Stomach (tissue), 4 donors: Measurements from ENCODE around the gene MED22.

Source experiments
- POLR2A ChIP-seq, 4 donors: fragments of 450-650 bp; IDR thresholded peaks; one replicate each; pipeline ENCODE4 v1.6.1; 2016; ENCODE audit warnings: antibody characterized with exemption in 4 of 4, control low read depth in 2 of 4, mild to moderate bottlenecking in 1 of 4, moderate library complexity in 1 of 4
- TF ChIP-seq, protein P1 (sequence below), 7 experiments: fragments of 450-650 bp in 4 of 7; fragments of 200-600 bp in 3 of 7; sonication (generic) in 3 of 7; IDR thresholded peaks; one replicate each; pipeline ENCODE4 v1.5.1; 2016 to 2019; ENCODE audit warnings: antibody characterized with exemption in 7 of 7, control low read depth in 2 of 7, mild to moderate bottlenecking in 1 of 7

DNA sequence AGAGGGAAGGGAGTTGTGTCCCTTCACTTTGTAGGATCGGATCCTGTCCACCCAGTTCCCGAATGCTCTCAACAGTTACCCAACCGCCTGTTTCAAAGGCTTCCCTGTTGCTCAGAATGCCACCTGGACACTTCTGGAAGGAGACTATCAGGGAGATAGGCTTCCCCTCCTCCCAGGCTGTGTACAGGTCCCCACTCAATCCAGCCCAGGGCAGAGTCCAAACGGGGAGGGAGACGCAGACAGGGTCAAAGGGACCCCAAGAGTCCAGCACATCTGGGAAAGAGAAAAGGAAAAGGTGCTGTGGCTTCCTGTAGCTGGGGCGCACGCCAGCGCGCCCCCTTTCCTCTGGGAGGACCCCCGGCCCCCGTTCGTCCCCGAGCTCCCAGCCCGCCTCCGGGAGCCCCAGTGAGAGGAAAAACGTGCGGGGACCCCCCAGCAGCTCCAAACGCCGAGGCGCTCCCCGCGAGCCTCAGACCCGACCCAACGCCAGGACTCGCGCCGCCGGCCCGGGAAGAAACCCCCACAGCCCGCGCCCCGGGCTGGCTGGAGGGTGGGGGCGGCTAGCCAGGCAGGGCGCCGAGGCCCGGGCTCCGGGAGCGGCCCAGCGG is 27.3 kb upstream of the MED22 start:
- TF ChIP-seq, protein P1, sequence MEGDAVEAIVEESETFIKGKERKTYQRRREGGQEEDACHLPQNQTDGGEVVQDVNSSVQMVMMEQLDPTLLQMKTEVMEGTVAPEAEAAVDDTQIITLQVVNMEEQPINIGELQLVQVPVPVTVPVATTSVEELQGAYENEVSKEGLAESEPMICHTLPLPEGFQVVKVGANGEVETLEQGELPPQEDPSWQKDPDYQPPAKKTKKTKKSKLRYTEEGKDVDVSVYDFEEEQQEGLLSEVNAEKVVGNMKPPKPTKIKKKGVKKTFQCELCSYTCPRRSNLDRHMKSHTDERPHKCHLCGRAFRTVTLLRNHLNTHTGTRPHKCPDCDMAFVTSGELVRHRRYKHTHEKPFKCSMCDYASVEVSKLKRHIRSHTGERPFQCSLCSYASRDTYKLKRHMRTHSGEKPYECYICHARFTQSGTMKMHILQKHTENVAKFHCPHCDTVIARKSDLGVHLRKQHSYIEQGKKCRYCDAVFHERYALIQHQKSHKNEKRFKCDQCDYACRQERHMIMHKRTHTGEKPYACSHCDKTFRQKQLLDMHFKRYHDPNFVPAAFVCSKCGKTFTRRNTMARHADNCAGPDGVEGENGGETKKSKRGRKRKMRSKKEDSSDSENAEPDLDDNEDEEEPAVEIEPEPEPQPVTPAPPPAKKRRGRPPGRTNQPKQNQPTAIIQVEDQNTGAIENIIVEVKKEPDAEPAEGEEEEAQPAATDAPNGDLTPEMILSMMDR (IDR thresholded peaks at IDR 0.05): no peak
- TF ChIP-seq POLR2A (IDR thresholded peaks at IDR 0.05): no peak
